GM19099 (cell line): ENCODE results near the gene PPM1E.

ENCODE experiments used
- POLR2A ChIP-seq: IDR thresholded peaks from 3 replicates; pipeline ENCODE4 v1.6.1; 2011; ENCODE audit warnings: low read depth; ENCODE audit not compliant: insufficient read length; ENCODE audit errors: extremely low read depth

The PPM1E gene

GRCh38 chr17:58889928-58890327 lies 134.3 kb downstream of the PPM1E start:
- TF ChIP-seq POLR2A, result no peak

- TF ChIP-seq POLR2A, result no peak
Measured at GRCh38 chr17:58899191-58899590, 143.5 kb downstream of the PPM1E start.

- no peak for TF ChIP-seq POLR2A
Measured at GRCh38 chr17:58902322-58902721, 146.7 kb downstream of the PPM1E start.

- TF ChIP-seq POLR2A, result no peak
Measured at GRCh38 chr17:58911741-58912343, 156.2 kb downstream of the PPM1E start.

- TF ChIP-seq POLR2A, result no peak
Measured at GRCh38 chr17:58913552-58913951, 157.9 kb downstream of the PPM1E start.

- no peak for TF ChIP-seq POLR2A
Measured at GRCh38 chr17:58913971-58914769, 158.5 kb downstream of the PPM1E start.

- TF ChIP-seq POLR2A, result no peak
Measured at GRCh38 chr17:58917228-58917627, 161.6 kb downstream of the PPM1E start.

GRCh38 chr17:58918072-58918471 lies 162.4 kb downstream of the PPM1E start:
- TF ChIP-seq POLR2A, result no peak

- no peak for TF ChIP-seq POLR2A
Measured at GRCh38 chr17:58918884-58919283, 163.2 kb downstream of the PPM1E start.

GRCh38 chr17:58920773-58921172 lies 165.1 kb downstream of the PPM1E start:
- no peak for TF ChIP-seq POLR2A

GRCh38 chr17:58932956-58933355 lies 177.3 kb downstream of the PPM1E start:
- no peak for TF ChIP-seq POLR2A

GRCh38 chr17:58936295-58936694 lies 180.6 kb downstream of the PPM1E start:
- TF ChIP-seq POLR2A, result no peak

GRCh38 chr17:58944166-58944565 lies 188.5 kb downstream of the PPM1E start:
- no peak for TF ChIP-seq POLR2A

GRCh38 chr17:58947411-58947810 lies 191.8 kb downstream of the PPM1E start:
- TF ChIP-seq POLR2A, result no peak

GRCh38 chr17:58947824-58948223 lies 192.2 kb downstream of the PPM1E start:
- TF ChIP-seq POLR2A, result no peak

GRCh38 chr17:58956997-58957724 lies 201.5 kb downstream of the PPM1E start:
- TF ChIP-seq POLR2A, result no peak
